OCI-LY1 (cell line): ENCODE results near the gene TPRX2.

Source experiments
- CTCF ChIP-seq: fragments of 200-600 bp; sonication (generic), shearing (Covaris generic); IDR thresholded peaks from 2 replicates; pipeline ENCODE4 v1.5.1; 2017; ENCODE audit warnings: mild to moderate bottlenecking, antibody characterized with exemption, low read length, moderate library complexity, mixed read lengths
- EZH2 ChIP-seq: fragments of 200-600 bp; sonication (generic), shearing (Covaris generic); IDR thresholded peaks from 2 replicates; pipeline ENCODE4 v1.8.0; 2017; ENCODE audit warnings: borderline replicate concordance, mixed run types, mild to moderate bottlenecking, antibody characterized with exemption, low read length, moderate library complexity, mixed read lengths

DNA sequence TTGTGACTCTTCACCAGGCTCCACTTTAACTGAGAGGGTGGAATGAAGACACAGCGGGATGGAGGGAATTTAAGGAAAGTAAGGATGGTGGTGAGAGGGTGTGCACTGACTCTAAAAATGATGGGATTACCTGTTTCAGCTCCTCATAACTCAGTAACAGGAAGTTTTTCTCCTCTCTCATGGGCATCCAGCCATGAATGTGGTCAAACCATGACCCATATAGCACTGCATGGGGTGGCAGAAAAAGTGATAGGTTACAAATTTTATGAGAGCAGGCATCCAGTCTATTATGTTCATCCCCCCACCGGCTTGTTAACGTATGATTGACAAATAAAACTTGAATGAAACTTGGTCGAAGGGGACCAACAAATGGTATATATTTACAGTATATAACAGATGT is 19.9 kb downstream of the TPRX2 start:
- TF ChIP-seq CTCF (no peak), EZH2 (no peak)
